ENCODE measurements around the gene FOXF1.

Gene FOXF1

GRCh38 chr16:86531191-86531545 lies 20.8 kb downstream of the FOXF1 start:
- peaks cover 11% of the 10 kb centered on the region for H3K36me3 Mint-ChIP-seq (ENCODE audit: low read depth)
- H3K27me3 Mint-ChIP-seq (ENCODE audit: low read depth, poor library complexity) = peaks cover 34% of the 10 kb centered on the region
- peaks cover 8% of the 10 kb centered on the region for H3K9me3 Mint-ChIP-seq
- no peak for DNase-seq
- no peak for TF ChIP-seq CTCF (IDR thresholded peaks at IDR 0.05)
- no peak overlapping the region for H3K4me3 Mint-ChIP-seq
- H3K27ac Mint-ChIP-seq = no peak overlapping the region
- H3K4me1 Mint-ChIP-seq = peaks cover 31% of the 10 kb centered on the region

GRCh38 chr16:86531641-86532525 lies 21.6 kb downstream of the FOXF1 start:
- TF ChIP-seq CTCF (IDR thresholded peaks at IDR 0.05) = no peak
- no peak overlapping the region for H3K4me3 Mint-ChIP-seq

GRCh38 chr16:86532526-86532815 lies 22.1 kb downstream of the FOXF1 start:
- H3K9me3 Mint-ChIP-seq = peaks cover 3% of the 10 kb centered on the region
- TF ChIP-seq CTCF (IDR thresholded peaks at IDR 0.05) = no peak
- H3K4me1 Mint-ChIP-seq = peaks cover 24% of the 10 kb centered on the region

More at GRCh38 chr16:86531641-86532525, 21.6 kb downstream of the FOXF1 start:
- no peak for DNase-seq
- H3K4me1 Mint-ChIP-seq = peaks cover 25% of the 10 kb centered on the region
- H3K27me3 Mint-ChIP-seq (ENCODE audit: low read depth, poor library complexity) = peaks cover 32% of the 10 kb centered on the region
- H3K9me3 Mint-ChIP-seq = peaks cover 5% of the 10 kb centered on the region
- peaks cover 11% of the 10 kb centered on the region for H3K36me3 Mint-ChIP-seq (ENCODE audit: low read depth)
- no peak overlapping the region for H3K27ac Mint-ChIP-seq

GRCh38 chr16:86533076-86533475 lies 22.7 kb downstream of the FOXF1 start:
- peaks cover 24% of the 10 kb centered on the region for H3K27me3 Mint-ChIP-seq (ENCODE audit: low read depth, poor library complexity)
- no peak overlapping the region for H3K27ac Mint-ChIP-seq
- peaks cover 18% of the 10 kb centered on the region for H3K4me1 Mint-ChIP-seq
- no peak for DNase-seq
- H3K4me3 Mint-ChIP-seq = no peak overlapping the region
- H3K36me3 Mint-ChIP-seq (ENCODE audit: low read depth) = peaks cover 4% of the 10 kb centered on the region
- no peak for TF ChIP-seq CTCF (IDR thresholded peaks at IDR 0.05)
- no peaks in the 10 kb centered on the region for H3K9me3 Mint-ChIP-seq

More at GRCh38 chr16:86532526-86532815, 22.1 kb downstream of the FOXF1 start:
- no peak for DNase-seq
- Mint-ChIP-seq H3K27ac (no peak overlapping the region), H3K4me3 (no peak overlapping the region), H3K27me3 (ENCODE audit: low read depth, poor library complexity) (peaks cover 30% of the 10 kb centered on the region), H3K36me3 (ENCODE audit: low read depth) (peaks cover 8% of the 10 kb centered on the region)

GRCh38 chr16:86533767-86534351 lies 23.5 kb downstream of the FOXF1 start:
- Mint-ChIP-seq H3K36me3 (ENCODE audit: low read depth) (peaks cover 4% of the 10 kb centered on the region), H3K27ac (no peak overlapping the region), H3K4me1 (peaks cover 10% of the 10 kb centered on the region), H3K4me3 (no peak overlapping the region), H3K27me3 (ENCODE audit: low read depth, poor library complexity) (peaks cover 25% of the 10 kb centered on the region), H3K9me3 (no peaks in the 10 kb centered on the region)
- no peak for DNase-seq
- no peak for TF ChIP-seq CTCF (IDR thresholded peaks at IDR 0.05)
